ENCODE data around the gene TBX5.

Gene TBX5

DNA sequence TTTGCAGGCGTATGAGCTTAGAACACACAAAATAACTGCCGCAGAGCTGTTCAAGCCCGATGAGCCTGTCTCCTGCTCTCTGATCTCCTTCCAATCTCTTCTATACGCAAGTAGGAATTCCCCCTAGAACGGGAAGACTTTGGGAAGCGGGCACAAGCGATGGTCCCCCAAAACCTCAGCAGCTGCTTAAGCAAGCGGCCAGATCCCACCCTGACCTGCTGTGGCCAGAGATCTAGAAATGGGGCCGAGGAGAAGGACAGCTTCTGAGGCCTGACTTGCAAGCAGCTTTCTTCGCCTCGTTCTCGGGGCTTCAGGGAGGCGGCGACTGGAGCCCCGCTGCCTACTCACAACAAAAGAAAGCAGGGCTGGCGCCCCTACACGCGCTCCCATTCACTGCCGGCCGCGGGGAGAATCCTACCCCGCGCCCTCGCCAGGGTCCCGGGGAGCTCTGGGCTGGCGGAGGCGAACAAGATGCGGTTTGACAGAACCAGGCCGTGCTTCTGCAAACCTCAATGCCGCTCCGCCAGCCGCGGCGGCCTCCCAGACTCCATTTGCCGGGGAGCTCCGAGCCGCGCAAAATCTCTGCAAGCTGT, 922 bp downstream of the TBX5 start:
- no peak for DNase-seq

DNA sequence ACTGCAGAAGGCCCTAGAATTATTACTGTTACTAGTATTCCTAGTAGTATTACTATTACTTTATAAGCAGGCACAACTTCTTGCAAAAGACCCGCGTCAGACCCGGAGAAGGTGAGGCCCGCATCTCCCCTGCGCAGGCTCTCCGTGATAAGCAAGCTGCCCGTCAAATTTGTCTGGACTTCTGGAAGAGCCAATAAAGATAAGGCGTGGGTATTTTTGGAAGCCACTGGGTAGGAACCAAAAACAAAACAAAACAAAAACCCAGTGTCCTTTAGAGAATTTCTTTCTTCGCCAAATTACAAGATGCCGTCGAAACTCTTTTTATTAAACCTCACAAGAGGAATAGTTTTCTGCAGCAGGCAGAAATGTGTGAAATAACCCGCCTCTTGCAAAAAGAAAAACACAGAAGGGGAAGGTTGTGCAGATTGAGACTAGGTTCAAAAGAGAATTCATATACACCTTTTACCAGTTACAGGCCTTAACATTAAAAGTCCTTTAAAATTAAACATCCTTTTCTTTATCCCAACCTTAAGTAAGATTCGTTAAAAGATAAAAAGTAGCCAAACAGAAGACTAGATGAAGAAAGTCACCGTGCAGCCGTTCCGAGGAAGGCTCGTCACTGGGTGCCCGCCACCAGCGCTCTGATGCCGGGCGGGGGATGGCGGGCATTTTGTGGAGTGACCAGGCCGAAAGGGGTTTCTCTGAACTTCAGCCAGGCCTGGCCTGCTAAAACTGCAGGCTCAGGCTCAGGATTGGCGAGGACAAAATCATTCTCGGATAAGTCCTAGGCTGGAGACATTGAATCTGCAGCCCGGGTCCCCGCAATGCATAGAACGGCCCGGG, 1.6 kb downstream of the TBX5 start:
- no peak for DNase-seq

DNA sequence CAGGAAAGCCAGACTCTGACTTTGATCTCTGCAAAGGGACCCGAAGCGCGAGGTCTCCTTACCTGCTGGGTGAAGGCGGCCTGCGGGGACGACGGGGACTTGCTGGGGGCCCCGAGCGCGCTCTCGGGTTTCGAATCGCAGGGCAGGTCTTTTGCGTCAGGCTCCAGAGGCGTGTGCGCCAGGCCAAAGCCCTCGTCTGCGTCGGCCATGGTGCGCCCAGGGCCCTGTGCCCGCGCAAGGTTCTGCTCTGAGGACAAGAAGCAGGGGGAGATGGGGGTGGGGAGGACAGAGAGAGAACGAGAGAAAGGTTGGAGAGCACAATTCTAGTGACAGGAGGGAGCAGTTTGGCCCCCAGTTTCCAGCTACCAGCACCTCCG, 2.3 kb downstream of the TBX5 start:
- no peak for DNase-seq

DNA sequence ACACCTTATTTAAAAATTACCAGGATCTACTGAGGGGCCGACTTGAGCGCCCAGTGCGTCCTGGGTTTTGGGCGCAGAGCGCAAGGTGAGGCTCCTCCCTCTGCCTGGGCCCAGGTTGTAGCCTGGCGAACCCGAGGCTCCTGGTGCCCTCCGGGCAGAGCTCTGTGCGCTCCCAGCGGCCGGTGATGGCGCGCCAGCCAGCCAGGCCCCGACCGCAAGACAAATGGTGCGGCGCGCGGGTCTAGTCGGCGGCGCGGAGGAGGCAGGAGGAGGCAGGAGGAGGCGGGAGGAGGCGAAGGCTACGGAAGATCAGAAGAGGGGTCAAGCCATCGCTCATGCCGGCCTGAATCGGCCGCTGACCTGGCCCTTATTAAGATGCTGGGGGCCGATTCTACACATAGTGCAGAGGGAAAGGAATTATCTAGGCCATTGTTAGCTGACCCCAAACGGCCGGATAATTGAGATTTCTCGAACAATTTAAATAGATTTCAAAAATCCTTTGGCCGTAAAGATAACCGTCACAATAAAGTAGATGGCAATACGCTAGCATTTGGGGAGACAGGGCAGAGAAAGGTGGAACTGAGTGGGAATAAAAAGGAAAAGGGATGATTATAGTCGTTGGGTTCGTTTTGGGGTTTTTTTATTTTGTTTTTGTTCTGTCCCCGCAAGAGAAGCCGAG, 2.8 kb downstream of the TBX5 start:
- DNase-seq: no peak

DNA sequence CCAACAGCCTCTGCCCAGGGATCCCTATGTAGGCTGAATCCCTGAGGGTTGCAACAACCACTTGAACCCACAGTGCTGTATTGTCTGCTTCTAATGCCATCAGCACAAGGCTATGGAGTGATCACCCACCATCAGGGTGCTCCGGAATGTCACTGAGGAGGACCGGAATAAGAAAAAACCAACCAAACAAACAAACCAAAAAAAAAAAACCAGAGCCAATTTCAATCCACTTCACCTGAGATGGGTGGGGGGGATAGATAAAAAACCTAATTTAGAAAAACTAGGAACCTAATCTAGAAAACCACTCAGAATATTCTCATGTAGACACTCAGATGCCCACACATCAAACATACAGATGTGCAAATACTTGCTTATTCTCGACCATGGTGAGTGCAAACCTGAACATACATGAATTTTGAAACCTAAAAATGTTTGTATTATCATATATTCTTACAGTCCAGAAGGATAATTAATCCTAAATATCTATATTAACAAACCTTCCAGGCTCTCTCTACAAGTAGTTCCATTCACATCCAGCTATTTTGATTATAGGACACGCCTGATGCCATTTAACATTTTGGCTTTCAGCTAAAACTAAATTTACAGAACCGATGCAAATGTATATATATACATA, 3.7 kb downstream of the TBX5 start:
- no peak for DNase-seq

DNA sequence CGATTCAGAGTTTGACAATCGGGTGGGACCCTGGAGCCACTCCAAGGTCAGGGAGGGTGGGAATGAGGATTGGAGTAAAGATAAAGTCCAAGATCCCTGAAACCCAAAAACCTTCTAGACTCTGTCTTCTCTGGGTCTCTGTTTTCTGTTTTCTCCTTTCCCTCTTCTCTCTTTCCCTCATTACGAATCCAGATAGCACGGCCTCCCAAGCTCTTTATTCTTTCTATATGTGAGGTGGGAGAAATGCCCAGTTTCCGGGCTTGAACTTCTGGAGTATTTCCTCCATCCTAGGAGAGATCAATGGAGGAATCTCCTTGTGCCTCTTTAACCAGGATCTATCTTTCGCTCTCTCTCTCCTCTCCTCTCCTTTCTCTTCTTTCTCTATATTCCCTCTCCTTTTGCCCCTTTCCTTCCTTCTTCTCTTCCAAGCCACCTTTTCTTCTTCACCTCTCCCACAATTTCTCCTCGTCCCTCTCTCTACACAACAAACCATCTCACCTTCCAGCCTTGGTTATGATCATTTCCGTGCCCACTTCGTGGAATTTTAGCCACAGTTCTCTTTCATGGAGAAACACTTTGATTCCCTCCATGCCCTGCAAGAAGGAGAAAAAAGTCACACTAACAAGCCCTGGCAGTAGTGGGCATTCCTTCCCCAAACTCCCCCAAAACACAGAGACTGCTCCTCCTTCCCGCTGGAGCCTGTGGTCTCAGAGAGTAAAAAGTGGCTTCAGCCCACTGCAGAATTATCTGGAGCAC, 4.4 kb downstream of the TBX5 start:
- no peak for DNase-seq

DNA sequence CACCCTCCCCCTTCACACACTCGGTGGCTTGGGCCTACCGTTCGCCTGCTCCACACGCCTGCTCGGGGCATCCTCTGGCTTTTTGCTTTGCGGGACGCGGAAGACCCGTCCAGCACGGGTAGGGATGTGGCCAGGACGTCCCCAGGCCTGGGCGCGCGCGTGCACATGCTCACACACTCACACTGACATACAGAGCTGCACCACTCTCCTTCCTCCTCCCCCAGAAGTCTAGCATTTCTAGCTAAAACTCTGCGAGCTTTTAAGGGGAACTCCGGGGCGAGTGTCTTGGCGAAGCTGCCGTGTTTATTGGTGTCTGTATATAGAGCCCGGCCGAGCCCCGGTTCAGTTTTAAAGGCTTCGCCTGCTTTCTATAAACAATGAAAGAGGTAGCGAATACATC, 5.0 kb downstream of the TBX5 start:
- no peak for DNase-seq

DNA sequence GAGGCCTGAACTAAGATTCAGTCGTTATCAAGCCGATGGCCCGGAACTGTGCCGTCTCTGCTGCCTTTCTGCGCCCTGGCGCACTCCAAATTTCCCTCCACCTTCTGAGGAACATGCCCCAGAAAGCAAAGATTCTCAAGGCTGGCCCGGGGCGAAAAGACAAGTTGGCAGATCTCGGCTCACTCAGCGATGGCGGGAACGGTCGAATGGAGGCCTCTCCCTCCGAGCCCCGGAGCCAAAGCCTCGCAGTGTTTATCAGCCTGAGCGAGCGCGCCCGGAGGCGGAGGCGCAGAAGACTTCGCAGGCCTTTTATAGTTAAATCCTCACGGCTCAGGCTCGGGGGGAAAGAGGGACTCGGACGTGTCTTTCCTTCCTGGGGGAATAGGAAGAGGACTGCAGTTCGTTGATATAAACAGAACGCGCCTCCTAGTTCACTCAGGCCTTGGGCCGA, 5.6 kb downstream of the TBX5 start:
- no peak for DNase-seq

DNA sequence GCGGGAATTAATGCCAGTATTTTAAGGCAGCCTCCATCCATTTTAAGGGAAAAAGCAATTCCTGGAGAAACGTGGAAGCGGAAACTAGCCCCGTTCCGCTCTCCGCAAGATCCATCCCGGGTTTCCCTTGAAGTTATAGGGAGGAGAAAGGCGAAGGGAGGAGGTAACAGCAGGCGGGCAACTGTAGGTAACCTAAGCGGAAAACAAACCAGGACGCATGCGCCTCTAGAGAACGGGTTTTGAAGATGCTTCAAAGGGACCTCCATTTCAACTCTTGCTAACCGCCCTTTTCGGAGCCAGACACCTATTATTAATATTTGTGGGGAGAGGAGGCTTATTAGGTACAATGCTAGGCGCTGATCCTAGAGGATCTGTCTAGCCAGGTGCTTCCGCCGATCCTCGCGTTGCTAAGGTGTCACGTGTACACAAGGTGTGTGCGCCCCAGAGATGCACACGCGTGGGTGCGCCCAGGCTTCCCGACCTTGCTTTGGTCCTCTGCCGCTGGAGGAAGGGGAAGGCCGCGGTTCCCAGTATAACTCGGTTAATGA, 6.2 kb downstream of the TBX5 start:
- DNase-seq: no peak

DNA sequence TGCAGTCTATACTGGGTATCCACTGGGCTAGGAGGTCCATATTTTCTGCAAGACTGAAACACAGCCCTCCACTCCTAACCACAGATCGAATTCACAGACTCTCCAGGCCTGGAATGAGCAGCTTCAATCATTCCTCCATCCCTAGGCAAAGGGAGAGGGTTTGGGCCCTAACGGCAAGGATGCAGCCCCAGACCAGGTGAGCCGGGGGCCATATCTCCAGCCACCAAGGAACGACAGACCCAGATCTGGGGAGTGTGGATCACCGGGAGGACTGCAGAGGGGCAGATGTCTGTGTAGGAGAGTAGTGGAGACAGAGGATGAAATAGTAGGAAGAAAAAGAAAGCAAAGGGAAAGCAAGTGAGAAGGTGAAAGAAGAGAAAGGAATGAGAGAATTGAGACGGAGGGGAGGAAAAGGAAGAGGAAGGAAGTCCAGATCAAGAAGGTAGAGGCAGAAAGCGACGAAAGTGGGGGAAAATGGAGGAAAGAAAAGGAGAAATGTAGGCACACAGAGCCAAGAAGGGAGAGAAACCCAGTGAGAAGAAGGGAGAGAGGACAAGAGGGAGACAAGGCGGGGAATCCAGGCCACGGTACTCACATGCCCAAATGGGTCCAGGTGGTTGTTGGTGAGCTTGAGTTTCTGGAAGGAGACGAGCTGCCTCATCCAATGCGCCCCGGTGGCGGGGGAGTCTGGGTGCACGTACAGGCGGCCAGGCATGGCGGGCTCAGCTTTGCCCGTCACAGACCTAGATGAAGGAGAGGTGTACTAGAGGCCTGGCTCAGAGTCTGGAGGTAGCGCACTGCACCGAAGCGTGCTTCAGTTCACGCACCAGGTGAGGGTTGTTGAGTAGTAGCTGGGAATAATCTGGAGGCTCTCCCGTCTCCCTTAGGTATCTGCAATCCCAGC, 7.7 kb downstream of the TBX5 start:
- DNase-seq: no peak

DNA sequence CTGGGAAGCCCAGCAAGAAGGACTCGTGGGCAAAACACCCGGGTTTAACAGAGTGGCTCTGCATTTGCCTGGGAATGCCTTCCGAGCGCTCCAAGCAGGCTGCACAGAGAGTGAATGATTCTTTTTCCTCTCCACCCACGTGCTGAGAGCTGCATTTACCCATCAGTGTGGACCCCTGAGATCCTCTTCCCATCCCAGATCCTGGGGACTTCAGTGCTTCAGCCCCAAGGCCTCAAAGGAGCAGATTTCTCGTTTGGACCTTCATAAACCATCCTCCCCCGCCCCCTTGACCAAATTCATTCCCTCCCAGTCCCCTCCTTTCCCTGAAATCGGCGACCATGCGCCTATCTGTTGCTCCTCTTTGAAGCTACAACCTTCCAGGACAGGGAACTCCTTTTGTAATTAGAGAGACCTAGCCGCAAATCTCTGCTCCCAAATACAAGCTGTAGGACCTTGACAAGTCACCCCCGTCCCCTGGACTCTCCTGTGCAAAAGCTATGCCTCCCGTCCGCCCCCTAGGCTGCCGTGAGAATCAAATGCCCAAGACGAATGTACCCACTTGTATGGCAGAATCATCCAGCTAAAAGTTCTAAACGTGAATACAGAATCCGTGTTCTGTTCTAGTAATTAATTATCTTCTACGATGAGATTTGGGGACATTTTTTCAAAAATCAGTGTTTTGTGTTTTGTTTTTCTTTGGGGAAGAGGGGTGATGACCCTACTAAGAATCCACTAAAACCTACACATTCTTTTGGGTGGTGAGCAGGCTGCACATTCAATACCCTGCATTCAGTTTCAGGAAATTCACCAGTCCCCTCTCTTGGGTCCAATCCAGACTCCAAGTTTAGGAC, 8.8 kb downstream of the TBX5 start:
- DNase-seq: no peak

DNA sequence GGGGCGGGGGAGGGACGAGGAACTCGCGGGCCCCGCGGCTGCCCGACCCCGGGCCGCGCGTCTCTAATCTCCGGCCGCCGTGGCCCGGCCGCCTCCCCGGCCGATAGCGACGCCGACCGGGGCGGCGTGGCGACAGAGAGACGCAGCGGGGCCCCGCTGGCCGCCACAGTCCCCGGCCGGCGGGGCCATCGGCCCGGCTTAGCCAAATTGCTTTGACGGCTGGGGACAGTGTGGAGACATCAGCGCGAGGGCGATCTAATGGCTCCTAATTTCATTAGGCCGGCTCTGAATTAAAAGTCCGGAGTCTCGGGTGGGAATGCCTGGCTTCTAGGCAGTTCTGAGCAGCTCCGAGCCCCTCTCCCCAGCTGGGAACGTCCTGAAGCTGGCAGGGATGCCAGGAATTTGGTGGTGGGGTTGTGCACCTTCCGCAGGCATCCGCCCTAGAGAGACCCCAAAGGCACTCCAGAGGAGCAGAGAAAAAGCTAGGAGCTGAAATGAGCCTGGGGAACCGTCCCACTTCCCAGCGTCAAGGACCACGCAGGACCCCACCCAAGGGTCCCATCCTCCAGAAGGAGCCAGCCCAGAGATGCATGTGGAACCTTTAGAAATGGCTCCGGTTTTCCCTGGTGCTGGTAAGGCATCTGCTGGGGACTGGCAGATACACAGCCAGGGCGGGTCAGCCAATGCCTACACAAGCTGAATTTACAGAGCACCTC, 9.6 kb downstream of the TBX5 start:
- DNase-seq: no peak

DNA sequence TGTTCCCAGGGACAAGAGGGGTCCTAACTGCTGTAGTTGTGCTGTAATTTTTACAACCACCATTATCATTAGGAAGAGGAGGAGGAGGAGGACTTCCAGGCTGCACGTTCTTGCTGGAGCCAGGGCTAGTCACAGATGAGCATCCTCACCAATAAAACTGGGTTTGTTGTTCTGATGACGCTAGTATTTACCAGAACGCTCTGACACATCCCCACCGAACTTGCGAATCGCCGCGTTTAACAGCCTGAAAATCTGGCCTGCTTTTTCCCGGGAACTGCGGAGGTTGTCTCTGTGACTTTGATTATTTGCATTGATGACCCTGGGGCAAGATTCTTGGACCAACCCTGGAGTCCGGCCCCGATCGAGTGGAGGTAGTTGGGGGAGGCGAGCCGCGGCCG, 10.2 kb downstream of the TBX5 start:
- no peak for DNase-seq

DNA sequence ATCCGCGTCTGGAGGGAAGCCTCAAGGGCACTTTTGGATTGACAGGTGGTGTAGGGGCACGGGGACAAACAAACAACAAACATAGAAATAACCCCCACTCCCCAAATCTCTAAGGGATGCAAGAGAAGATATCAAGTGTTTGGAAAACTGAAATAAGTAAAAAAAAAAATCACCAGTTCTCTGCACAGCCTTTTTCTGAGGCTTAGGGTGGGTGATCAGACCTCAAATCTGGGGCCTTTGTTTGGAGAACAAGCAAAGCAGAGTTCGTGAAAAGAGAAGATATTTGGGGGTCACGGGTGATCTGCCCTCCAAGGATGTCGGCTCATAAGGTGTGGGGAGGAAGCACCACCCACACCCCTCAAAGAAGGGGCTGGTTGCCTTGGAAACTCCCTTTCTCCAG, 10.7 kb downstream of the TBX5 start:
- DNase-seq: no peak

DNA sequence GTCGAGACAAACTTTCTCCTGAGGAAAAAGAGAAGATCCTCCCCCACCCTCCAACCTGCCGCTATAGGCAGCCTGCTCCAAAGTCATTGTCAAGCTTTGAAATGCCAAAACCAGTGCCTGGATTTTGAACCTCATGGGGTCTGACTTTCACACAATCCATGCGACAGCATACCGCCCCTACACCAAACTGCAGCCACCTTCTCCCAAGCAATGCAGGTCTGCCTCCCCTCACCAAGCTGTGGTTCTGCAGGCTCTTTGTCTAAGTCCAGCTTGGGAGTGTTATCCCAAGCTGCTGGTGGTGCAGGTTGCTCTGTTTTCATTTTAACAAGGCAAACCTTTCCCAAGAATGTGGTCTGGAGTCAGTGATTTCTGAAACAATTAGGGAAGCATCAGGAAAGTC, 12.4 kb downstream of the TBX5 start:
- no peak for DNase-seq

DNA sequence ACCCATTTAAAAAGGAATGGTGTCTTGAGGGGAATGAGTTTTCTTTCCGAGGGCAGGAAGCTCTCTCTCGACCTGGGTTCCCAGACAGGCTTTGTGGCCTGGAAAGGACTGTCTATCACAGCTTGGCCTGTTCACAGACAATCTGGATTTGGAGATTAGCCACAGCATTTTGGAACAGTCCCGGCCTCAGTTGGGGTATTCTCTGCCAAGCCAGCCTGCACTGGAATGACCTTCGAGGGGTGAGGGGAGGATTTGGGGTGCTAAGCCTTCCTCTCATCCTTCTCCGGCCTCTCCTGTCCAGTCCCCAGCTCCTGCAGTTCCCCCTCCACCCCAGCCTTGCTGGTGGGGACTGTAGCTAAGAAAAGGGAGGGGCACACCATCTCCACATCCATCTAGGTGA, 13.0 kb downstream of the TBX5 start:
- no peak for DNase-seq

DNA sequence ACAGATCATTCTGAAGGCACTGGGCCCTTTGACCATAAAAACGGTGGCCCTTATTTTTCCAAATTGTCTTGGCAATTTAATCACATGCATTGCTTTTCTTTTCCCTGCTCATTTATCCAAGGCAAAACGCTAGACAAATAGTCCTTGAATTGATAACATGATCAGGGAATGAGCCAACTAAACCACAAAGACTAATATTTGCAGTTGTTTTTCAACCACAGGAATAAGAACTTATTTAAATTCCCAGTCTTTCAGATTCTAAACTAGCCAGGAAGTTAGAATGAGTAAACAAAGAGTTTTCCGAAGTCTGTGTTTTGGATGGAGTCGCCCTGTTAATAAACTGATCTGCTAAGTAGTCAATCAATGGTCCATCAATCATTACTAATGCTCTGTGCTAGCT, 14.9 kb downstream of the TBX5 start:
- no peak for DNase-seq

DNA sequence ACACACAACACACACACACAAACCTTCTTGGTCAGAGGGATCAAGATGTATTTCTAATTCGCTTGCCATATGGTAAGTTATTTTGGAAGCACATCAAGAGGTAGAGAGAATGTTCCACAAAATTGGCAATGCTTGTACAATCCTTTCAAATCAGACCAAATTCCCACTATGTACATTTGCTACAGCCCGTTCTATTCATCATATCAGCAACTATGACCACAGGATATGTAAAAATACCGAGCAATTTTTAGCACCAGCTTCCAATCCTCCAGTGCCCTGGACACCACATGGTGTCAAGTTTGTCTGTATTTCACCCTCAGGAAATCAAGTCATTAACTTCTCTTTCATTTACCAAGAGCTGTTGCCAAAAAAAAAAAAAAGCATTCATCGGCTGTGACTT, 21.2 kb downstream of the TBX5 start:
- no peak for DNase-seq

DNA sequence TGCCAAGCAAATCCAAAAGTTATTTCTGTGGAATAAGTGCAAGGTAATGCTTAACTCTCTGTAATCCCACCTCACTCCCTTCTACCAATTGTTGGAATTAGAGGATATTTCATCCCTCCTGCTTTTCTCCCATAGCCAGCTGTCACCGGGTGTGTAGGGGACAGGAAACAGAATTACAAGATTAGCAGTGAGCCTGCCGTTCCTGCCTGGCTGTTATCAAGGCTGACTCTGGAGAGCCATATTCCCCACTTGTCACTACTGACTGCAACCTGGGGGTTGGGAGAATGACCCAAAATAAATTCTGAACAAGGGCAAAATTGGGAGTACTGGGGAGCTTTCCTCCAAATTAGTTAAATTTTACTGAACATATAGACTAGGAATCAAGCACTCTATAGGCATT, 24.8 kb downstream of the TBX5 start:
- no peak for DNase-seq

DNA sequence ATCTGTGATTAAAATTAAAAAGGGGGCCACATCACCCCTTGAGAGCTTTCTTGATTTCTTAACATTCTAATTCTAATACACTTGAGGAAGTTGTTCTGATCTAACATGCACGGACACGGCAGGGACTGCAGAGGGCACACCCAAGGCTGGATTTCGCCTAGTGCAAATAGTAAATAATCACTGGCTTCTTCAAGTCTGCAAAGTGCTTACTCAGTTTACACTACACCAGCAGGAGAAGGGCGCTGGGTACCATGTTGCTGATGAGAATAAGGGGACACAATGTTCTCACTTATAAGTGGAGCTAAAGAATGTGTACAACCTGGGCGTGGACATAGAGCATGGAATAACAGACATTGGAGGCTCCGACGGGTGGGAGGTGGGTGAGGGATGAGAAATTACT, 34.2 kb downstream of the TBX5 start:
- DNase-seq: no peak
